HCT116 (cell line): Measurements from ENCODE around the gene CHFR. TPM values are rescaled to one million over a fixed set of nuclear protein-coding genes. Genes with fewer than 3 reads are reported as not detected.

Source experiments
- ATAC-seq: fragments of 200-7000 bp; cut with Tn5 transposase; 2 replicates; pipeline ENCODE4 v1.9.1; 2020; ENCODE audit warnings: mild to moderate bottlenecking, moderate library complexity
- BruUV-seq: library from RNA; stranded (reverse); fragments of 400-500 nt; replicated peaks from 2 replicates; lab custom pipeline; 2021; lab: Mats Ljungman, UMichigan
- CTCF ChIA-PET: fragments of 300-600 bp; sonication (Branson Sonifier 250); formaldehyde crosslinking; loops from one replicate; lab custom pipeline; 2021; ENCODE audit warnings: antibody characterized with exemption; lab: Charles Lee
- POLR2A ChIA-PET: fragments of 300-600, 350-600 bp; sonication (Branson Sonifier 250); formaldehyde crosslinking; loops from one replicate; lab custom pipeline; 2021; ENCODE audit warnings: antibody characterized with exemption; lab: Charles Lee
- RAD21 ChIA-PET, 2 experiments: fragments of 300-600 bp; sonication (Branson Sonifier 250); formaldehyde crosslinking; loops; one replicate each; lab custom pipeline; 2023; ENCODE audit warnings: low total read pairs in 2 of 2; ENCODE audit not compliant: uncharacterized antibody in 2 of 2, unreplicated experiment in 2 of 2, low non-redundant PET in 1 of 2; lab: Charles Lee
- DNase-seq: peaks from one replicate; pipeline ENCODE4 v3.0.0-alpha.2; 2010; ENCODE audit warnings: low read depth, low spot score
- H2AFZ ChIP-seq: fragments of 200-600 bp; shearing (Covaris generic), sonication (generic); 2 replicates; pipeline ENCODE4 v1.6.1; 2017; ENCODE audit warnings: low read depth, mixed run types, mixed read lengths, antibody characterized with exemption, low read length; ENCODE audit not compliant: poor library complexity, severe bottlenecking
- H3K27ac ChIP-seq: 2 replicates; pipeline ENCODE4 v1.5.1; 2012; ENCODE audit warnings: low read depth, low read length
- H3K27me3 ChIP-seq: fragments of 200-600 bp; sonication (generic); 2 replicates; pipeline ENCODE4 v1.6.1; 2016; ENCODE audit warnings: mixed run types, low read length, mixed read lengths; ENCODE audit not compliant: insufficient read depth
- H3K36me3 ChIP-seq, 2 experiments: fragments of 200-500 bp in 1 of 2; fragments of 200-600 bp in 1 of 2; sonication (Bioruptor generic) in 1 of 2; sonication (generic) in 1 of 2; 2 replicates each; pipeline versions ENCODE4 v1.5.1 to v1.6.1; 2014 to 2016; ENCODE audit warnings: low read length in 2 of 2, inconsistent platforms in 1 of 2, mixed read lengths in 1 of 2, mixed run types in 1 of 2; ENCODE audit not compliant: insufficient read depth in 2 of 2, control insufficient read depth in 1 of 2
- H3K4me1 ChIP-seq, 2 experiments: fragments of 200-600 bp in 1 of 2; sonication (generic) in 1 of 2; 2 replicates each; pipeline versions ENCODE4 v1.5.1 to v1.6.1; 2012 to 2017; ENCODE audit warnings: low read length in 2 of 2, inconsistent platforms in 1 of 2, mild to moderate bottlenecking in 1 of 2, mixed read lengths in 1 of 2, mixed run types in 1 of 2, moderate library complexity in 1 of 2; ENCODE audit not compliant: insufficient read depth in 2 of 2, control insufficient read depth in 1 of 2
- H3K4me2 ChIP-seq: fragments of 200-600 bp; sonication (generic); 2 replicates; pipeline ENCODE4 v1.6.1; 2017; ENCODE audit warnings: mixed run types, low read length, mixed read lengths
- H3K4me3 ChIP-seq, 2 experiments: fragments of 200-600 bp in 1 of 2; sonication (generic) in 1 of 2; replicated peaks in 1 of 2; 2 replicates each; pipeline ENCODE4 v1.5.1; 2011 to 2016; ENCODE audit warnings: low read length in 2 of 2, control low read depth in 1 of 2, low read depth in 1 of 2, mild to moderate bottlenecking in 1 of 2, mixed read lengths in 1 of 2, mixed run types in 1 of 2
- H3K79me2 ChIP-seq: fragments of 200-600 bp; sonication (generic); 2 replicates; pipeline ENCODE4 v1.6.1; 2017; ENCODE audit warnings: mild to moderate bottlenecking, mixed run types, low read length, moderate library complexity, mixed read lengths; ENCODE audit not compliant: insufficient read depth
- H3K9ac ChIP-seq: fragments of 200-600 bp; sonication (generic); 2 replicates; pipeline ENCODE4 v1.6.1; 2016; ENCODE audit warnings: low read length, mixed read lengths
- H3K9me2 ChIP-seq: fragments of 200-600 bp; sonication (generic), shearing (Covaris generic); 2 replicates; pipeline ENCODE4 v1.6.1; 2017; ENCODE audit warnings: mixed run types, mild to moderate bottlenecking, moderate library complexity; ENCODE audit not compliant: insufficient read depth
- H3K9me3 ChIP-seq, 2 experiments: fragments of 200-500 bp in 1 of 2; fragments of 200-600 bp in 1 of 2; sonication (Bioruptor generic) in 1 of 2; sonication (generic) in 1 of 2; 2 replicates each; pipeline ENCODE4 v1.6.1; 2014 to 2017; ENCODE audit warnings: low read length in 2 of 2, mixed read lengths in 2 of 2, inconsistent platforms in 1 of 2, low read depth in 1 of 2, mild to moderate bottlenecking in 1 of 2, mixed run types in 1 of 2, moderate library complexity in 1 of 2; ENCODE audit not compliant: control insufficient read depth in 1 of 2, insufficient read depth in 1 of 2
- H4K20me1 ChIP-seq: fragments of 200-600 bp; sonication (generic), shearing (Covaris generic); 2 replicates; pipeline ENCODE4 v1.6.1; 2017; ENCODE audit warnings: mixed run types, mild to moderate bottlenecking, moderate library complexity; ENCODE audit not compliant: insufficient read depth
- ATF3 ChIP-seq: IDR thresholded peaks from 2 replicates; pipeline ENCODE4 v1.6.1; 2012
- CEBPB ChIP-seq: IDR thresholded peaks from 2 replicates; pipeline ENCODE4 v1.6.1; 2012; ENCODE audit warnings: low read depth
- CTCF ChIP-seq, 3 experiments: fragments of 200-600 bp in 1 of 3; sonication (generic) in 1 of 3; IDR thresholded peaks in 2 of 3; conservative IDR thresholded peaks in 1 of 3; 2 replicates each; pipeline ENCODE4 v1.5.1; 2012 to 2017; ENCODE audit warnings: low read depth in 2 of 3, low read length in 2 of 3, antibody characterized with exemption in 1 of 3, borderline replicate concordance in 1 of 3, control low read depth in 1 of 3, mild to moderate bottlenecking in 1 of 3, mixed read lengths in 1 of 3, mixed run types in 1 of 3, moderate library complexity in 1 of 3; ENCODE audit not compliant: insufficient read depth in 1 of 3
- EGR1 ChIP-seq: IDR thresholded peaks from 2 replicates; pipeline ENCODE4 v1.6.1; 2012; ENCODE audit warnings: low read depth
- ELF1 ChIP-seq: IDR thresholded peaks from 2 replicates; pipeline ENCODE4 v1.6.1; 2012; ENCODE audit warnings: low read depth, borderline replicate concordance
- EZH2 ChIP-seq: fragments of 200-600 bp; sonication (generic); IDR thresholded peaks from 2 replicates; pipeline ENCODE4 v1.6.1; 2017; ENCODE audit warnings: antibody characterized with exemption, mixed run types
- FOSL1 ChIP-seq: IDR thresholded peaks from 2 replicates; pipeline ENCODE4 v1.6.1; 2012; ENCODE audit warnings: low read depth
- JUND ChIP-seq: IDR thresholded peaks from 2 replicates; pipeline ENCODE4 v1.6.1; 2012
- POLR2A ChIP-seq: IDR thresholded peaks from 2 replicates; pipeline ENCODE4 v1.7.0; 2011; ENCODE audit warnings: borderline replicate concordance; ENCODE audit not compliant: insufficient read depth, insufficient read length; ENCODE audit errors: extremely low read depth
- SRF ChIP-seq: IDR thresholded peaks from 2 replicates; pipeline ENCODE4 v1.6.1; 2012; ENCODE audit warnings: low read depth
- YY1 ChIP-seq: IDR thresholded peaks from 2 replicates; pipeline ENCODE4 v1.6.1; 2011; ENCODE audit warnings: low read length, low read depth, moderate library complexity, mild to moderate bottlenecking; ENCODE audit not compliant: insufficient replicate concordance; ENCODE audit errors: extremely low read depth
- ZBTB33 ChIP-seq: IDR thresholded peaks from 2 replicates; pipeline ENCODE4 v1.6.1; 2011; ENCODE audit warnings: mild to moderate bottlenecking, low read length, moderate library complexity; ENCODE audit not compliant: insufficient replicate concordance; ENCODE audit errors: extremely low read depth
- intact Hi-C: fragments of 100-400 bp; cut with micrococcal nuclease; formaldehyde crosslinking; loops from 2 replicates; pipeline ENCODE4 v1.10.0; 2022
- total RNA-seq: library from RNA; stranded (reverse); gene quantifications from one replicate; pipeline ENCODE4 v1.2.1, GENCODE V29; 2021; ENCODE audit not compliant: unreplicated experiment

CHFR gene
- total RNA-seq, 1 experiment from 2014 or later, result 0.39 TPM

- POLR2A ChIA-PET, result no interaction called here
- BruUV-seq, result no TSS peak
- no peak overlapping the region for H3K9ac ChIP-seq
- no peak for DNase-seq
- H3K9me3 ChIP-seq, result no peaks in the 10 kb centered on the region; a peak in 1 of 4 replicates
- H4K20me1 ChIP-seq, result no peaks in the 10 kb centered on the region
- no peaks in the 10 kb centered on the region for H3K9me2 ChIP-seq
- H3K4me1 ChIP-seq, result no peaks in the 10 kb centered on the region
- no peak overlapping the region for H3K4me2 ChIP-seq
- no peak for TF ChIP-seq ELF1
- no peak for TF ChIP-seq JUND
- no peak for TF ChIP-seq POLR2A
- TF ChIP-seq ZBTB33, result no peak
- TF ChIP-seq CTCF (IDR thresholded peaks at IDR 0.05 in 2 of 3, conservative IDR thresholded peaks at IDR 0.05 in 1 of 3; ENCODE audit: borderline replicate concordance in 1 of 3, insufficient read depth in 1 of 3, low read depth in 2 of 3, low read length in 2 of 3), result no peak
- no peak for TF ChIP-seq EZH2
- no peak for TF ChIP-seq YY1
- no peak for TF ChIP-seq FOSL1
- no peak for TF ChIP-seq EGR1
- TF ChIP-seq ATF3, result no peak
- TF ChIP-seq SRF, result no peak
- TF ChIP-seq CEBPB, result no peak
- no peak overlapping the region for H3K4me3 ChIP-seq
- RAD21 ChIA-PET, result no interaction called here
- intact Hi-C loops, result no loop called here
- no peak overlapping the region for H3K27ac ChIP-seq
- no peak overlapping the region for H2AFZ ChIP-seq
- CTCF ChIA-PET, result no interaction called here
- no peaks in the 10 kb centered on the region for H3K79me2 ChIP-seq
- no peaks in the 10 kb centered on the region for H3K36me3 ChIP-seq
- H3K27me3 ChIP-seq, result no peaks in the 10 kb centered on the region
- ATAC-seq, result no peak
Measured at GRCh38 chr12:132874175-132874574, 13.2 kb downstream of the CHFR start.
